BLaER1 treated with 17β-estradiol and CSF1 and Interleukin-3, amounts not matched to agents 10 nM and 100 nM (cell line): ENCODE data around the gene PMAIP1.

Experiments
- H3K27ac ChIP-seq, 11 experiments: shearing (Covaris generic); formaldehyde crosslinking; 2 replicates each; pipeline ENCODE4 v1.8.1; 2022
- H3K27me3 ChIP-seq, 11 experiments: shearing (Covaris generic); formaldehyde crosslinking; 2 replicates each; pipeline ENCODE4 v1.8.1; 2022
- H3K36me3 ChIP-seq, 11 experiments: shearing (Covaris generic); formaldehyde crosslinking; 2 replicates each; pipeline ENCODE4 v1.8.1; 2022
- H3K4me1 ChIP-seq, 10 experiments: shearing (Covaris generic); formaldehyde crosslinking; 2 replicates each; pipeline ENCODE4 v1.8.1; 2022
- H3K4me2 ChIP-seq, 11 experiments: shearing (Covaris generic); formaldehyde crosslinking; 2 replicates each; pipeline ENCODE4 v1.8.1; 2022
- H3K4me3 ChIP-seq, 10 experiments: shearing (Covaris generic); formaldehyde crosslinking; 2 replicates each; pipeline ENCODE4 v1.8.1; 2022
- H3K9ac ChIP-seq, 11 experiments: shearing (Covaris generic); formaldehyde crosslinking; 2 replicates each; pipeline ENCODE4 v1.8.1; 2022
- H3K9me3 ChIP-seq, 11 experiments: shearing (Covaris generic); formaldehyde crosslinking; replicated peaks in 1 of 11; 2 replicates each; pipeline ENCODE4 v1.8.1; 2022
- H4K20me1 ChIP-seq, 11 experiments: shearing (Covaris generic); formaldehyde crosslinking; 2 replicates each; pipeline ENCODE4 v1.8.1; 2022
- Cebpa-rat ChIP-seq, 11 experiments: shearing (Covaris generic); IDR thresholded peaks; 2 replicates each; pipeline ENCODE4 v1.8.1; 2022

Gene PMAIP1

GRCh38 chr18:59923539-59924196 lies 23.9 kb downstream of the PMAIP1 start:
- Histone ChIP-seq H3K27ac (peak overlapping the region in 8 of 11 experiments; percentile 29 to 95 (median 56); a peak in 13 of 22 replicates), H4K20me1 (no peaks in the 10 kb centered on the region), H3K4me3 (peak overlapping the region in 2 of 10 experiments; percentile 9 to 24; a peak in 3 of 20 replicates), H3K36me3 (no peaks in the 10 kb centered on the region), H3K9ac (peak overlapping the region in 8 of 11 experiments; percentile 11 to 63 (median 34); a peak in 13 of 22 replicates), H3K4me1 (peaks cover 54 to 70% (median 66%) of the 10 kb centered on the region in 10 experiments), H3K9me3 (no peaks in the 10 kb centered on the region), H3K27me3 (0 out of 22 replicates have a peak, but pooled peaks cover 0 to 8% (median 0%) of the 10 kb centered on the region in 11 experiments), H3K4me2 (peak overlapping the region; percentile 11 to 93 (median 84); a peak in 21 of 22 replicates)
- TF ChIP-seq Cebpa-rat (IDR thresholded peaks at IDR 0.05) = no peak

- H3K4me1 ChIP-seq = peaks cover 32 to 46% (median 43%) of the 10 kb centered on the region in 10 experiments
Observed at GRCh38 chr18:59926131-59926530, 26.3 kb downstream of the PMAIP1 start.

DNA sequence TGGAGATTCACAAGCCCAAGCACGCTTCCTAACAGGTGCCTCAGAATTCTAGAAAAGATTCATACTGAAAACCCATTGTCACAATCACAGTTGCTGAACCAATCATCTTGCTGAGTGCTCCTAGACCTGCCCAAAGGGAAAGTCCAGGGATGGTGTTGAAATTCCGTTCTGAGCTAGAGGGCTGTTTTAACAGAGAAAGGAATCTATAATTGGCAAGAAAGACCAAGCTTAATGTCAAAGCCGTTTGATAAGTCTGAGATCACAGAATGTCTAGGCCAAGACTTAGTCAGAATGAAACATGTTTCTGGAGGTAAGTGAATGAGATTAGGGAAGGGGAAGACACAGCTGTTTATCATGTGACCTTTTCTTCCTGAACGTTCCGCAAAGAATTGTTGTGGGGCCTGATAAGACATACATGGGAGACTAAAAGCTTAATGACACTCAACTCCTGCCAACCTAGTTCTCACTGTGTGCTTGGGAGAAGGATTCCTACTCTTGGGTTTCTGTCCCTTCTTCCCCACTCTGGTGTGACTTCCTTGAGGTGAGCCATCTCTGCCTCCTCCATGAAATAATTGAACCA lies 27.5 kb downstream of the PMAIP1 start:
- Histone ChIP-seq H3K27me3 (0 out of 22 replicates have a peak, but pooled peaks cover 0 to 8% (median 0%) of the 10 kb centered on the region in 11 experiments), H3K4me3 (no peak overlapping the region), H3K27ac (no peak overlapping the region; a peak in 1 of 22 replicates), H3K9ac (no peak overlapping the region), H3K36me3 (no peaks in the 10 kb centered on the region), H3K4me1 (peaks cover 21 to 40% (median 36%) of the 10 kb centered on the region in 10 experiments), H3K4me2 (peak overlapping the region; percentile 8 to 47 (median 24); a peak in 16 of 22 replicates), H4K20me1 (no peaks in the 10 kb centered on the region), H3K9me3 (no peaks in the 10 kb centered on the region)
- no peak for TF ChIP-seq Cebpa-rat (IDR thresholded peaks at IDR 0.05)

More at GRCh38 chr18:59926131-59926530, 26.3 kb downstream of the PMAIP1 start:
- Histone ChIP-seq H3K4me2 (no peak overlapping the region), H4K20me1 (no peaks in the 10 kb centered on the region), H3K36me3 (no peaks in the 10 kb centered on the region), H3K9me3 (no peaks in the 10 kb centered on the region), H3K27me3 (0 out of 22 replicates have a peak, but pooled peaks cover 0 to 8% (median 0%) of the 10 kb centered on the region in 11 experiments), H3K9ac (no peak overlapping the region), H3K4me3 (no peak overlapping the region), H3K27ac (no peak overlapping the region)
- TF ChIP-seq Cebpa-rat (IDR thresholded peaks at IDR 0.05) = no peak

DNA sequence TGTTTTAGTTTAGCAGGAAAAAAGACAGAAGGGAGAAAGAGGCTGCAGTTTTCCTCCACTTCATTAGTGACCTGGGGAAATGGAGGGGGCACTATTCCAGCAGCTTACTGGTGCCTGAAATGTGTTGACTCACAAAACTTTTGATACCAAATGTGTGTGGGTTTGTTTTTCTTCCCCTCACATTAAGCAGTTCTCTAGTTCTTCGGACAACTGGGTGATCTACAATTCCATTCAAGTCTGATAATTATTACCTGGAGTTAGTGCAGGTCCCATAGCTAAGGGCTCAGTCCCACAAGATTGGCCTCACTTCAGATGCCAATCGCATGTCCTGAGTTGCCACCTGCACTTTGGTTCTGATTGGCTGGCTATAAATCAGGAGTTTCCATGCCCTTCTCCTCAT lies 28.4 kb downstream of the PMAIP1 start:
- Histone ChIP-seq H3K4me3 (no peak overlapping the region), H3K36me3 (no peaks in the 10 kb centered on the region), H4K20me1 (no peaks in the 10 kb centered on the region), H3K27ac (no peak overlapping the region), H3K9ac (no peak overlapping the region), H3K4me2 (peak overlapping the region in 1 of 11 experiments; percentile 47; a peak in 3 of 22 replicates), H3K9me3 (no peaks in the 10 kb centered on the region), H3K4me1 (peaks cover 15 to 38% (median 34%) of the 10 kb centered on the region in 10 experiments), H3K27me3 (0 out of 22 replicates have a peak, but pooled peaks cover 0 to 8% (median 0%) of the 10 kb centered on the region in 11 experiments)
- no peak for TF ChIP-seq Cebpa-rat (IDR thresholded peaks at IDR 0.05)

GRCh38 chr18:59929621-59930295 lies 30.0 kb downstream of the PMAIP1 start:
- TF ChIP-seq Cebpa-rat (IDR thresholded peaks at IDR 0.05) = no peak
- Histone ChIP-seq H3K4me3 (no peak overlapping the region), H3K27ac (no peak overlapping the region), H3K27me3 (0 out of 22 replicates have a peak, but pooled peaks cover 0 to 4% (median 0%) of the 10 kb centered on the region in 11 experiments), H3K36me3 (no peaks in the 10 kb centered on the region), H3K4me1 (peaks cover 8 to 26% (median 21%) of the 10 kb centered on the region in 10 experiments; a peak in 19 of 20 replicates), H4K20me1 (no peaks in the 10 kb centered on the region), H3K9ac (no peak overlapping the region), H3K4me2 (no peak overlapping the region), H3K9me3 (no peaks in the 10 kb centered on the region)

GRCh38 chr18:59932401-59932800 lies 32.6 kb downstream of the PMAIP1 start:
- H3K36me3 ChIP-seq = no peaks in the 10 kb centered on the region
- TF ChIP-seq Cebpa-rat (IDR thresholded peaks at IDR 0.05) = no peak
- H3K4me2 ChIP-seq = peak overlapping the region in 9 of 11 experiments; percentile 16 to 57 (median 28); a peak in 16 of 22 replicates
- H4K20me1 ChIP-seq = no peaks in the 10 kb centered on the region
- H3K27ac ChIP-seq = no peak overlapping the region
- H3K4me1 ChIP-seq = peaks cover 4 to 18% (median 17%) of the 10 kb centered on the region in 10 experiments; a peak in 19 of 20 replicates
- H3K27me3 ChIP-seq = no peaks in the 10 kb centered on the region
- H3K9me3 ChIP-seq = no peaks in the 10 kb centered on the region
- no peak overlapping the region for H3K4me3 ChIP-seq
- H3K9ac ChIP-seq = no peak overlapping the region

GRCh38 chr18:59938676-59939075 lies 38.9 kb downstream of the PMAIP1 start:
- Histone ChIP-seq H3K9ac (no peak overlapping the region), H3K4me2 (no peak overlapping the region), H4K20me1 (no peaks in the 10 kb centered on the region), H3K4me3 (no peak overlapping the region), H3K27me3 (no peaks in the 10 kb centered on the region), H3K9me3 (no peaks in the 10 kb centered on the region), H3K36me3 (no peaks in the 10 kb centered on the region), H3K27ac (no peak overlapping the region), H3K4me1 (peaks cover 0 to 23% (median 6%) of the 10 kb centered on the region in 10 experiments; a peak in 10 of 20 replicates)
- no peak for TF ChIP-seq Cebpa-rat (IDR thresholded peaks at IDR 0.05)

- H3K9me3 ChIP-seq = no peaks in the 10 kb centered on the region
- H3K27ac ChIP-seq = no peak overlapping the region
- no peaks in the 10 kb centered on the region for H3K36me3 ChIP-seq
- no peak overlapping the region for H3K4me2 ChIP-seq
- no peak for TF ChIP-seq Cebpa-rat (IDR thresholded peaks at IDR 0.05)
- H4K20me1 ChIP-seq = no peaks in the 10 kb centered on the region
- H3K4me1 ChIP-seq = peaks cover 0 to 23% (median 6%) of the 10 kb centered on the region in 10 experiments; a peak in 10 of 20 replicates
- H3K9ac ChIP-seq = no peak overlapping the region
- H3K27me3 ChIP-seq = no peaks in the 10 kb centered on the region
- no peak overlapping the region for H3K4me3 ChIP-seq
Observed at GRCh38 chr18:59939127-59939526, 39.3 kb downstream of the PMAIP1 start.

DNA sequence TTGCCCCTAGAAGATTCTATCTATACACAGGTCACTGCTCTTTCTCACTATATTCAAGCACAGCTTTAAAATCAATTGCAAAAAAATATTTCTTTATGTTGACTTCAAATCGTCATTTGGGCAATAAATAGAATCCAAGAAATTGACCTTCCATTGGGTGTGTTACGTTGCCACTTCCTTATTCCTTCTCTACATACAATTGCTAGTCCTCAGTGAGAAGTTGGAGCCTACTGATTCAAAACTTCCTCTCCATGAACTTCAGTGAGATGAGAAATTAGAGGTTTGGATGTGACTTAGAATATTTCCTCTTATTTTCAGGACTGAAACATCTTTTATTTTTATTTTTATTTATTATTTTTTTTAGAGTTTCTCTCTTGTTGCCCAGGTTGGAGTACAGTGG lies 40.3 kb downstream of the PMAIP1 start:
- H3K9ac ChIP-seq = no peak overlapping the region
- H3K9me3 ChIP-seq = no peaks in the 10 kb centered on the region
- H3K4me2 ChIP-seq = peak overlapping the region in 3 of 11 experiments; percentile 9 to 26 (median 12); a peak in 1 of 22 replicates
- no peak overlapping the region for H3K27ac ChIP-seq
- H3K36me3 ChIP-seq = no peaks in the 10 kb centered on the region
- TF ChIP-seq Cebpa-rat (IDR thresholded peaks at IDR 0.05) = no peak
- no peaks in the 10 kb centered on the region for H3K27me3 ChIP-seq
- no peak overlapping the region for H3K4me3 ChIP-seq
- H3K4me1 ChIP-seq = peaks cover 0 to 23% (median 6%) of the 10 kb centered on the region in 10 experiments; a peak in 10 of 20 replicates
- no peaks in the 10 kb centered on the region for H4K20me1 ChIP-seq
